Activated naive CD8-positive, alpha-beta T cell treated with anti-CD3 and anti-CD28 coated beads, Interleukin-2, amount 10 ng/mL, durations not matched to agents 7 days and 5 days (primary cell): ENCODE data around the gene FCHO2. TPM values are rescaled to one million over a fixed set of nuclear protein-coding genes. Genes with fewer than 3 reads are reported as not detected.

Source experiments
- ATAC-seq: fragments of 150-1000 bp; cut with Tn5 transposase; one replicate; pipeline ENCODE4 v1.10.0; 2021; ENCODE audit warnings: low read depth, moderate library complexity
- POLR2A ChIA-PET: fragments of 350-600 bp; sonication (Branson Sonifier 250); formaldehyde crosslinking; loops from one replicate; lab custom pipeline; 2021; ENCODE audit warnings: antibody characterized with exemption; lab: Charles Lee
- DNase-seq: peaks from one replicate; pipeline ENCODE4 v3.0.0; 2021
- H3K27ac Mint-ChIP-seq: one replicate; pipeline ENCODE4 v1.8.0; 2022; ENCODE audit warnings: mild to moderate bottlenecking, mixed read lengths
- H3K27me3 Mint-ChIP-seq: one replicate; pipeline ENCODE4 v1.8.0; 2022; ENCODE audit warnings: mild to moderate bottlenecking, moderate library complexity, mixed read lengths
- H3K36me3 Mint-ChIP-seq: one replicate; pipeline ENCODE4 v1.8.0; 2021; ENCODE audit warnings: mild to moderate bottlenecking, mixed read lengths
- H3K4me1 Mint-ChIP-seq: one replicate; pipeline ENCODE4 v1.8.0; 2021; ENCODE audit warnings: mixed read lengths
- H3K4me3 Mint-ChIP-seq: one replicate; pipeline ENCODE4 v1.8.0; 2022; ENCODE audit warnings: mild to moderate bottlenecking, moderate library complexity, mixed read lengths
- H3K9me3 Mint-ChIP-seq: one replicate; pipeline ENCODE4 v1.8.0; 2021; ENCODE audit warnings: mixed read lengths
- total RNA-seq, 2 experiments: library from RNA; stranded (reverse); gene quantifications; one replicate each; pipeline ENCODE4 v1.2.3, GENCODE V29; 2021

FCHO2 gene
- total RNA-seq, 2 experiments from 2014 or later: 3.0 to 3.4 TPM

DNA sequence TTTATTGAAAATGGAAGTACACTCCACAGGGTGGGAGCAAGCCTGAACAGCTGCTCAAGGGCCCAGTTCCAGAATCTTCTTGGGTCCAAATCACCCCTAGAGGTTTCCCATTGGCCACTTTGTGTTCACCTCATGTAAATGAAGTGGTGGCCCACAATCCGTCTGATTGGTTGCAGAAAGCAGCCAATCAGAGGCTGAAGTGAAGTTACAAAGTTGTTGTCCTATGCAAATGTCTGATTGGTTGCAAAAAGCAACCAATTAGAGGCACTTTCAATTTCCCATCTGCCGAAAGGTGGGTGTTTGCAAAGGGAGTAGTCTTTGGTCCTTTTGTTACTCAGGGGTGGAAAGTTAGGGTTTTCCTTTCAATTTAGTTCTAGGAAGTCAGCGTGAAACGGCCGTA lies 173.3 kb downstream of the FCHO2 start:
- DNase-seq: no peak
- ATAC-seq: no peak
- Mint-ChIP-seq H3K9me3 (no peaks in the 10 kb centered on the region), H3K4me3 (no peak overlapping the region), H3K36me3 (no peaks in the 10 kb centered on the region), H3K27me3 (peaks cover 42% of the 10 kb centered on the region), H3K27ac (no peak overlapping the region), H3K4me1 (no peaks in the 10 kb centered on the region)
- POLR2A ChIA-PET: no interaction called here

- POLR2A ChIA-PET: no interaction called here
- Mint-ChIP-seq H3K9me3 (no peaks in the 10 kb centered on the region), H3K36me3 (no peaks in the 10 kb centered on the region), H3K27ac (no peak overlapping the region), H3K27me3 (peaks cover 46% of the 10 kb centered on the region), H3K4me1 (peaks cover 2% of the 10 kb centered on the region), H3K4me3 (no peak overlapping the region)
- ATAC-seq: no peak
- no peak for DNase-seq
Measured at GRCh38 chr5:73130811-73131210, 175.0 kb downstream of the FCHO2 start.

- peaks cover 40% of the 10 kb centered on the region for H3K27me3 Mint-ChIP-seq
- H3K36me3 Mint-ChIP-seq: no peaks in the 10 kb centered on the region
- ATAC-seq: no peak
- H3K4me3 Mint-ChIP-seq: no peak overlapping the region
- H3K9me3 Mint-ChIP-seq: no peaks in the 10 kb centered on the region
- no peak for DNase-seq
- H3K4me1 Mint-ChIP-seq: peaks cover 2% of the 10 kb centered on the region
- H3K27ac Mint-ChIP-seq: no peak overlapping the region
- POLR2A ChIA-PET: no interaction called here
Measured at GRCh38 chr5:73131711-73132425, 176.0 kb downstream of the FCHO2 start.

- H3K4me1 Mint-ChIP-seq: peaks cover 2% of the 10 kb centered on the region
- no peaks in the 10 kb centered on the region for H3K9me3 Mint-ChIP-seq
- H3K27ac Mint-ChIP-seq: no peak overlapping the region
- no peak for DNase-seq
- POLR2A ChIA-PET: no interaction called here
- no peak for ATAC-seq
- H3K36me3 Mint-ChIP-seq: no peaks in the 10 kb centered on the region
- no peak overlapping the region for H3K4me3 Mint-ChIP-seq
- peaks cover 39% of the 10 kb centered on the region for H3K27me3 Mint-ChIP-seq
Measured at GRCh38 chr5:73132759-73133158, 176.9 kb downstream of the FCHO2 start.

- H3K4me1 Mint-ChIP-seq: peaks cover 2% of the 10 kb centered on the region
Measured at GRCh38 chr5:73135021-73135420, 179.2 kb downstream of the FCHO2 start.

GRCh38 chr5:73135429-73136054 lies 179.7 kb downstream of the FCHO2 start:
- Mint-ChIP-seq H3K27me3 (peaks cover 34% of the 10 kb centered on the region), H3K4me1 (peaks cover 2% of the 10 kb centered on the region), H3K9me3 (no peaks in the 10 kb centered on the region), H3K4me3 (no peak overlapping the region), H3K36me3 (no peaks in the 10 kb centered on the region), H3K27ac (no peak overlapping the region)
- ATAC-seq (no peak), DNase-seq (no peak)
- POLR2A ChIA-PET: no interaction called here

More at GRCh38 chr5:73135021-73135420, 179.2 kb downstream of the FCHO2 start:
- Mint-ChIP-seq H3K36me3 (no peaks in the 10 kb centered on the region), H3K9me3 (no peaks in the 10 kb centered on the region), H3K27ac (no peak overlapping the region), H3K27me3 (peaks cover 35% of the 10 kb centered on the region), H3K4me3 (no peak overlapping the region)
- DNase-seq: no peak
- POLR2A ChIA-PET: no interaction called here
- no peak for ATAC-seq

DNA sequence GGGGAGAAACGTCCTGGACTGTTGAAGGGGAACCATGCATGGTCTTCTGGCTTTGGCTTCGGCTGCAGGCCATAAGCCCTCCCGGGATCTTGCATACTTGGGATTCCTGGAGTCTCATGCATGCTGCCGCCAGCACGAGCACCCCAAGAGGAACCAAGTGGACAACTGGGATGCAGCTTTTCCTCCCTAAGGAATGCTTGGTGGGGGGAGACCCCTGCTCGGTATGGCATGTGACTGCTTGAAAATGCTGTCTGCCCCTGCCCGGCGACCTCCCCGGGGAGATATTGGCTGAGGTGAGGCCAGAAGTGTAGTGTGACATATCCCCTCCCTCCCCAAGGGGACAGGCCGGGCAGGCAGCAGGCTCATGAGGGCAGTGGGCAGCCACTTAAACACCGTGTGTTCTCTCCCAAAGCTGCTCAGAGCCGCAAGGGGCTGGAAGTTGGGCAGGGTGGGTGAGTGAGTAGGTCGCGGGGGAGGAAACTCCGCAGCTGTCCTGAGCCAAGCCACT lies 180.3 kb downstream of the FCHO2 start:
- DNase-seq (no peak), ATAC-seq (no peak)
- Mint-ChIP-seq H3K36me3 (no peaks in the 10 kb centered on the region), H3K4me1 (peaks cover 2% of the 10 kb centered on the region), H3K9me3 (no peaks in the 10 kb centered on the region), H3K4me3 (no peak overlapping the region), H3K27me3 (peaks cover 31% of the 10 kb centered on the region), H3K27ac (no peak overlapping the region)
- POLR2A ChIA-PET: no interaction called here

- Mint-ChIP-seq H3K36me3 (no peaks in the 10 kb centered on the region), H3K4me1 (peaks cover 2% of the 10 kb centered on the region)
- ATAC-seq: no peak
Measured at GRCh38 chr5:73137563-73138530, 182.0 kb downstream of the FCHO2 start.

GRCh38 chr5:73139485-73139884 lies 183.6 kb downstream of the FCHO2 start:
- Mint-ChIP-seq H3K27me3 (peaks cover 38% of the 10 kb centered on the region), H3K4me1 (peaks cover 2% of the 10 kb centered on the region), H3K36me3 (no peaks in the 10 kb centered on the region), H3K27ac (no peak overlapping the region), H3K9me3 (no peaks in the 10 kb centered on the region), H3K4me3 (no peak overlapping the region)
- DNase-seq (no peak), ATAC-seq (no peak)
- POLR2A ChIA-PET: no interaction called here

More at GRCh38 chr5:73137563-73138530, 182.0 kb downstream of the FCHO2 start:
- H3K27me3 Mint-ChIP-seq: peaks cover 27% of the 10 kb centered on the region
- H3K4me3 Mint-ChIP-seq: no peak overlapping the region
- no peak overlapping the region for H3K27ac Mint-ChIP-seq
- no peak for DNase-seq
- H3K9me3 Mint-ChIP-seq: no peaks in the 10 kb centered on the region
- POLR2A ChIA-PET: no interaction called here

Other genes with a start within 250 kb of the FCHO2 start
- 10 to 100 TPM; 76.2 to 81.0 TPM for gene TNPO1, start 139.4 kb upstream of the FCHO2 start, total RNA-seq
- under 1 TPM; 0.25 to 0.31 TPM for gene TMEM171, start 164.5 kb downstream of the FCHO2 start, total RNA-seq
- not detected for gene TMEM174, start 217.2 kb downstream of the FCHO2 start, total RNA-seq